Adrenal gland (tissue), 5 donors: ENCODE results near the gene TFG.

Experiments
- CTCF ChIP-seq, 6 experiments: fragments of 450-650 bp in 4 of 6; fragments of 200-600 bp in 2 of 6; sonication (generic) in 1 of 6; IDR thresholded peaks; 1 replicate in 5 of 6; 2 replicates in 1 of 6; pipeline versions ENCODE4 v1.5.1 to v1.8.0; 2016 to 2021; ENCODE audit warnings: antibody characterized with exemption in 6 of 6, mild to moderate bottlenecking in 2 of 6, moderate library complexity in 1 of 6
- POLR2A ChIP-seq, 2 donors: fragments of 450-650 bp; IDR thresholded peaks; one replicate each; pipeline ENCODE4 v1.6.1; 2017; ENCODE audit warnings: antibody characterized with exemption in 2 of 2, mild to moderate bottlenecking in 2 of 2, moderate library complexity in 1 of 2
- donor health status: DM: no; HTN: no; CAD: no.

GRCh38 chr3:100730524-100730923 lies 21.2 kb downstream of the TFG start:
- TF ChIP-seq CTCF (IDR thresholded peaks at IDR 0.05) (no peak), POLR2A (IDR thresholded peaks at IDR 0.05) (no peak)
